GM12878 (cell line): ENCODE measurements around the gene NAT9. TPM values are rescaled to one million over a fixed set of nuclear protein-coding genes. Genes with fewer than 3 reads are reported as not detected.

Experiments used
- ATAC-seq: fragments of 200-7000 bp; cut with Tn5 transposase; 3 replicates; pipeline ENCODE4 v1.9.1; 2020; ENCODE audit warnings: mild to moderate bottlenecking, moderate library complexity
- BruUV-seq: library from RNA; stranded (reverse); fragments of 400-500 nt; replicated peaks from 2 replicates; lab custom pipeline; 2021; lab: Mats Ljungman, UMichigan
- CTCF ChIA-PET: fragments of 300-600 bp; sonication (Branson Sonifier 250); formaldehyde crosslinking; extraction: SDS; loops from one replicate; lab custom pipeline; 2021; ENCODE audit warnings: inconsistent platforms; lab: Yijun Ruan, JAX
- POLR2A ChIA-PET: fragments of 350-600 bp; formaldehyde crosslinking; extraction: SDS; loops from one replicate; lab custom pipeline; 2021; ENCODE audit warnings: inconsistent platforms; lab: Charles Lee
- RAD21 ChIA-PET: fragments of 300-600 bp; sonication (Branson Sonifier 250); formaldehyde crosslinking; loops from one replicate; lab custom pipeline; 2023; ENCODE audit warnings: antibody characterized with exemption; ENCODE audit not compliant: unreplicated experiment; lab: Charles Lee
- SMC1A ChIA-PET: fragments of 300-600 bp; sonication (Branson Sonifier 250); formaldehyde crosslinking; loops from one replicate; lab custom pipeline; 2023; ENCODE audit not compliant: unreplicated experiment, uncharacterized antibody; lab: Charles Lee
- DNase-seq: peaks from one replicate; pipeline ENCODE4 v3.0.0-alpha.2; 2011; ENCODE audit warnings: low read depth, low spot score
- FAIRE-seq: peaks from 3 replicates; lab custom pipeline; 2011; peaks lifted over from hg19 to GRCh38; lab: Jason Lieb, UNC
- H2AFZ ChIP-seq: 2 replicates; pipeline ENCODE4 v1.6.0; 2011; ENCODE audit warnings: low read depth, low read length, control low read depth; ENCODE audit not compliant: control insufficient read depth
- H3K27ac ChIP-seq: 2 replicates; pipeline ENCODE4 v1.5.1; 2011; ENCODE audit warnings: control low read depth; ENCODE audit not compliant: control insufficient read depth, insufficient read depth
- H3K27me3 ChIP-seq, 2 experiments: replicated peaks in 1 of 2; 2 replicates each; pipeline versions ENCODE4 v1.6.0 to v1.6.1; 2011; ENCODE audit warnings: low read length in 1 of 2; ENCODE audit not compliant: control insufficient read depth in 2 of 2, insufficient read depth in 2 of 2
- H3K36me3 ChIP-seq, 2 experiments: 2 replicates each; pipeline ENCODE4 v1.5.1; 2011; ENCODE audit warnings: low read length in 1 of 2; ENCODE audit not compliant: control insufficient read depth in 2 of 2, insufficient read depth in 2 of 2
- H3K4me1 ChIP-seq: 2 replicates; pipeline ENCODE4 v1.6.1; 2011; ENCODE audit warnings: mild to moderate bottlenecking, low read length, moderate library complexity, mixed read lengths; ENCODE audit not compliant: control insufficient read depth, insufficient read depth
- H3K4me2 ChIP-seq: 2 replicates; pipeline ENCODE4 v1.6.0; 2011; ENCODE audit warnings: control low read depth; ENCODE audit not compliant: control insufficient read depth, insufficient read depth
- H3K4me3 ChIP-seq: fragments of 200-600 bp; sonication (generic); 2 replicates; pipeline ENCODE4 v1.5.1; 2016
- H3K79me2 ChIP-seq: 2 replicates; pipeline ENCODE4 v1.6.0; 2011; ENCODE audit warnings: low read length; ENCODE audit not compliant: control insufficient read depth, insufficient read depth
- H3K9ac ChIP-seq: 2 replicates; pipeline ENCODE4 v1.8.0; 2011; ENCODE audit warnings: low read length, control low read depth, mixed read lengths; ENCODE audit not compliant: control insufficient read depth, insufficient read depth
- H3K9me3 ChIP-seq: replicated peaks from 3 replicates; pipeline ENCODE4 v1.5.1; 2011; ENCODE audit warnings: mild to moderate bottlenecking, low read length; ENCODE audit not compliant: control insufficient read depth, insufficient read depth
- H4K20me1 ChIP-seq: 2 replicates; pipeline ENCODE4 v1.6.0; 2011; ENCODE audit not compliant: control insufficient read depth, insufficient read depth
- BACH1 ChIP-seq: fragments of 450-650 bp; IDR thresholded peaks from 2 replicates; pipeline ENCODE4 v1.6.1; 2017; ENCODE audit warnings: mild to moderate bottlenecking, borderline replicate concordance
- CREM ChIP-seq: IDR thresholded peaks from 2 replicates; pipeline ENCODE4 v1.6.1; 2014; ENCODE audit warnings: antibody characterized with exemption, low read depth
- CTCF ChIP-seq, 3 experiments: IDR thresholded peaks in 2 of 3; conservative IDR thresholded peaks in 1 of 3; 2 replicates each; pipeline ENCODE4 v1.5.1; 2011; ENCODE audit warnings: low read depth in 3 of 3, low read length in 3 of 3, mild to moderate bottlenecking in 3 of 3, control low read depth in 2 of 3, moderate library complexity in 2 of 3, inconsistent platforms in 1 of 3, mixed read lengths in 1 of 3; ENCODE audit not compliant: control insufficient read depth in 2 of 3, insufficient read depth in 1 of 3; ENCODE audit errors: extremely low read depth in 1 of 3
- EGR1 ChIP-seq, 2 experiments: IDR thresholded peaks; 1 replicate in 1 of 2; 2 replicates in 1 of 2; pipeline ENCODE4 v1.6.1; 2011 to 2012; ENCODE audit warnings: low read depth in 2 of 2, low read length in 2 of 2, borderline replicate concordance in 1 of 2, mild to moderate bottlenecking in 1 of 2, moderate library complexity in 1 of 2
- FOXK2 ChIP-seq: fragments of 450-650 bp; IDR thresholded peaks from 2 replicates; pipeline ENCODE4 v1.6.1; 2017; ENCODE audit warnings: mild to moderate bottlenecking, moderate library complexity
- JUNB ChIP-seq: IDR thresholded peaks from 2 replicates; pipeline ENCODE4 v1.6.1; 2016; ENCODE audit warnings: antibody characterized with exemption, mild to moderate bottlenecking
- KAT2A ChIP-seq: conservative IDR thresholded peaks from 2 replicates; pipeline ENCODE4 v1.6.1; 2011; ENCODE audit warnings: low read depth, low read length; ENCODE audit not compliant: control insufficient read depth
- KLF5 ChIP-seq: fragments of 450-650 bp; IDR thresholded peaks from 2 replicates; pipeline ENCODE4 v1.6.1; 2014; ENCODE audit warnings: mild to moderate bottlenecking; ENCODE audit not compliant: partially characterized antibody
- MXI1 ChIP-seq: fragments of 150-350 bp; IDR thresholded peaks from 2 replicates; pipeline ENCODE4 v1.6.1; 2011; ENCODE audit warnings: low read depth, mild to moderate bottlenecking, inconsistent platforms, low read length, improper control_type of control experiment
- NR2C1 ChIP-seq: fragments of 450-650 bp; IDR thresholded peaks from 2 replicates; pipeline ENCODE4 v1.6.1; 2017; ENCODE audit warnings: antibody characterized with exemption, mild to moderate bottlenecking, moderate library complexity
- RBBP5 ChIP-seq: fragments of 200-600 bp; sonication (generic); conservative IDR thresholded peaks from 2 replicates; pipeline ENCODE4 v1.6.1; 2016
- SMAD5 ChIP-seq: IDR thresholded peaks from 2 replicates; pipeline ENCODE4 v1.6.1; 2016; ENCODE audit warnings: antibody characterized with exemption, low read depth
- SPI1 ChIP-seq: IDR thresholded peaks from 2 replicates; pipeline ENCODE4 v1.6.1; 2011; ENCODE audit warnings: low read depth, mild to moderate bottlenecking, low read length, moderate library complexity, borderline replicate concordance; ENCODE audit not compliant: insufficient read depth
- TBL1XR1 ChIP-seq: IDR thresholded peaks from 2 replicates; pipeline ENCODE4 v1.6.1; 2012; ENCODE audit warnings: low read depth, low read length, improper control_type of control experiment
- ZNF622 ChIP-seq: fragments of 450-650 bp; IDR thresholded peaks from 2 replicates; pipeline ENCODE4 v1.6.1; 2017; ENCODE audit warnings: mild to moderate bottlenecking, inconsistent platforms
- WGBS: methylation state at CpG from one replicate; pipeline ENCODE4 v1.1.6; 2016; ENCODE audit warnings: low lambda C conversion rate; ENCODE audit not compliant: insufficient replicate concordance, insufficient coverage; ENCODE audit errors: missing lambda C conversion rate; 5-methylcytosine and 5-hydroxymethylcytosine counted together
- in situ Hi-C: fragments of 300-500 bp; cut with MboI; formaldehyde crosslinking; loops from 9 replicates; pipeline ENCODE4 v1.14.3; 2018; ENCODE audit warnings: mixed read lengths
- intact Hi-C: fragments of 100-400 bp; cut with micrococcal nuclease; formaldehyde crosslinking; loops from one replicate; pipeline ENCODE4 v1.14.2; 2022; ENCODE audit not compliant: unreplicated experiment
- polyA plus RNA-seq, 11 experiments: library from polyadenylated mRNA; depleted of rRNA in 4 of 11; unstranded in 6 of 11; stranded (reverse) in 5 of 11; fragments of >200 nt; fragmentation: Nextera tagmentation in 4 of 11; fragmentation: Illumina TruSeq in 1 of 11; extraction: Ambion mirVana in 4 of 11; extraction: Trizol in 1 of 11; gene quantifications; 1 replicate in 1 of 11; 2 replicates in 10 of 11; pipeline versions ENCODE4 v1.2.1 to v1.2.3, GENCODE V29; 2011 to 2016; ENCODE audit warnings: inconsistent platforms in 2 of 11, missing spikeins in 2 of 11, low read depth in 1 of 11
- total RNA-seq, 4 experiments: library from RNA; depleted of rRNA in 3 of 4; stranded (reverse); fragments of >200 nt in 3 of 4; fragmentation: Illumina TruSeq in 1 of 4; extraction: Trizol in 1 of 4; gene quantifications; 2 replicates each; pipeline versions ENCODE4 v1.2.1 to v1.2.3, GENCODE V29; 2013 to 2021
- TF ChIP-seq, protein P1 (sequence below): fragments of 450-650 bp; formaldehyde crosslinking; IDR thresholded peaks from 2 replicates; pipeline ENCODE4 v1.4.0; 2022; ENCODE audit warnings: mild to moderate bottlenecking, moderate library complexity
- TF ChIP-seq, protein P2 (sequence below): fragments of 450-650 bp; IDR thresholded peaks from 2 replicates; pipeline ENCODE4 v1.6.1; 2016; ENCODE audit warnings: mild to moderate bottlenecking

The NAT9 gene
- total and polyA plus RNA-seq, 10 of the 15 experiments (the other 5 are each of a cell fraction or from before 2014, with no cell fraction given): 3.5 to 45.3 (median 27.3) TPM

DNA sequence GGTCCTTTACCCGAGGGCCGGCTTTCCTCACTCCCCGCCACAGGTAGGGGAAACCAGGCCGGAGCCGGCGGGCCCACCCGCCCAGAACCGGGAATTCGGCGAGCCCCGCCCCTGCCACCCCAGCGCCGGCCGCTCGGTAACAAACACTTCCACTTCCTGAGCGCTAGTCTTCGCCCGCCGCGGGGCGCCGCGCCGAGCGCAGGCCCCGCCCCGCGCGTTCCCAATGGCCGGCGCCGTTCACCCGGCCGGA lies 27.9 kb downstream of the NAT9 start (continued):
- TF ChIP-seq CTCF (IDR thresholded peaks at IDR 0.05 in 2 of 3, conservative IDR thresholded peaks at IDR 0.05 in 1 of 3; ENCODE audit: control insufficient read depth in 2 of 3, extremely low read depth in 1 of 3, insufficient read depth in 1 of 3, low read depth in 3 of 3, low read length in 3 of 3): peak in 1 of 3 experiments; percentile 13; a peak in 1 of 6 replicates
- TF ChIP-seq MXI1: no peak
- TF ChIP-seq NR2C1: 0 out of 2 replicates have a peak, but pooled peaks have one; percentile 20

DNA sequence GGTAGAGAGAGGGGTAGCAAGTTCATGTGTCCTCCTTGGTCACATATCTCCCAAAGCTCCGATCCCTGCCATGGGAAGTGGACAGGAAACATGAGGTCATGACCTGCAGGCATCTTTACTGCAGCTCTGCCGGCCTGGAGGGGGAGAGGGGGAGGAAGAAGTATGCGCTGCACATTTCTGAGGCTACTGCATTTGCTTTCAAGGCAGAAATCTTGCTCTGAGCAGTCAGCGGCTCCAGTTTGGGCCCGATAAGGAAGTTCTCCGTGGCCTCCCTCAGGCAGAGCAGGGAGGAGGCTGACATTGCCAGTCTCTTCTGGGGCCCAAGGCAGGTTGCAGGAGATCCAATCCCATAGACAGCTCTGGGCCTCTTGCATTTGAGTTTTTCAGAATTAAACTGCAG lies 29.2 kb downstream of the NAT9 start:
- SMC1A ChIA-PET: interaction anchor here (0.8 to 3.3 kb wide), 8 partner anchors 10 to 214 kb away, joined by 3 to 15 read pairs (median 8); partner anchors contain the start of genes FDXR and RAB37
- POLR2A ChIA-PET: interaction anchor here (0.6 to 3.1 kb wide), 7 partner anchors 9 to 436 kb away, joined by 3 to 22 read pairs (median 4); partner anchors contain the start of genes NAT9, RAB37 and SUMO2
- Histone ChIP-seq H3K36me3 (no peaks in the 10 kb centered on the region), H3K27me3 (no peaks in the 10 kb centered on the region), H3K27ac (no peak overlapping the region), H3K4me3 (no peak overlapping the region), H3K4me2 (no peak overlapping the region), H3K9me3 (no peaks in the 10 kb centered on the region), H2AFZ (no peak overlapping the region), H3K79me2 (peaks cover 33% of the 10 kb centered on the region), H4K20me1 (no peaks in the 10 kb centered on the region), H3K4me1 (peaks cover 20% of the 10 kb centered on the region), H3K9ac (no peak overlapping the region)
- RAD21 ChIA-PET: interaction anchor here (1.1 to 3.0 kb wide), 10 partner anchors 9 to 115 kb away, joined by 3 to 30 read pairs (median 10); partner anchors contain the start of genes NAT9 and RAB37
- intact Hi-C loops (no loop called here), in situ Hi-C loops (no loop called here)
- FAIRE-seq (peak; percentile 56), ATAC-seq (no peak), DNase-seq (no peak)
- TF ChIP-seq TBL1XR1 (no peak), KAT2A (no peak), SMAD5 (no peak), CREM (no peak), RBBP5 (no peak), ZNF622 (no peak), BACH1 (no peak), KLF5 (no peak), JUNB (no peak), FOXK2 (no peak), SPI1 (no peak), EGR1 (IDR thresholded peaks at IDR 0.05; ENCODE audit: borderline replicate concordance in 1 of 2, low read depth in 2 of 2, low read length in 2 of 2) (no peak)
- TF ChIP-seq, protein P1, sequence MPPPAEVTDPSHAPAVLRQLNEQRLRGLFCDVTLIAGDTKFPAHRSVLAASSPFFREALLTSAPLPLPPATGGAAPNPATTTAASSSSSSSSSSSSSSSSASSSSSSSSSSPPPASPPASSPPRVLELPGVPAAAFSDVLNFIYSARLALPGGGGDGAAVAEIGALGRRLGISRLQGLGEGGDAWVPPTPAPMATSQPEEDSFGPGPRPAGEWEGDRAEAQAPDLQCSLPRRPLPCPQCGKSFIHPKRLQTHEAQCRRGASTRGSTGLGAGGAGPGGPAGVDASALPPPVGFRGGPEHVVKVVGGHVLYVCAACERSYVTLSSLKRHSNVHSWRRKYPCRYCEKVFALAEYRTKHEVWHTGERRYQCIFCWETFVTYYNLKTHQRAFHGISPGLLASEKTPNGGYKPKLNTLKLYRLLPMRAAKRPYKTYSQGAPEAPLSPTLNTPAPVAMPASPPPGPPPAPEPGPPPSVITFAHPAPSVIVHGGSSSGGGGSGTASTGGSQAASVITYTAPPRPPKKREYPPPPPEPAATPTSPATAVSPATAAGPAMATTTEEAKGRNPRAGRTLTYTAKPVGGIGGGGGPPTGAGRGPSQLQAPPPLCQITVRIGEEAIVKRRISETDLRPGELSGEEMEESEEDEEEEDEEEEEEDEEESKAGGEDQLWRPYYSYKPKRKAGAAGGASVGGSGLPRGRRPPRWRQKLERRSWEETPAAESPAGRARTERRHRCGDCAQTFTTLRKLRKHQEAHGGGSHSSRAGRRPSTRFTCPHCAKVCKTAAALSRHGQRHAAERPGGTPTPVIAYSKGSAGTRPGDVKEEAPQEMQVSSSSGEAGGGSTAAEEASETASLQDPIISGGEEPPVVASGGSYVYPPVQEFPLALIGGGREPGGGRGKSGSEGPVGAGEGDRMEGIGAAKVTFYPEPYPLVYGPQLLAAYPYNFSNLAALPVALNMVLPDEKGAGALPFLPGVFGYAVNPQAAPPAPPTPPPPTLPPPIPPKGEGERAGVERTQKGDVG (CRISPR knock-in tag): no peak
- TF ChIP-seq, protein P2, sequence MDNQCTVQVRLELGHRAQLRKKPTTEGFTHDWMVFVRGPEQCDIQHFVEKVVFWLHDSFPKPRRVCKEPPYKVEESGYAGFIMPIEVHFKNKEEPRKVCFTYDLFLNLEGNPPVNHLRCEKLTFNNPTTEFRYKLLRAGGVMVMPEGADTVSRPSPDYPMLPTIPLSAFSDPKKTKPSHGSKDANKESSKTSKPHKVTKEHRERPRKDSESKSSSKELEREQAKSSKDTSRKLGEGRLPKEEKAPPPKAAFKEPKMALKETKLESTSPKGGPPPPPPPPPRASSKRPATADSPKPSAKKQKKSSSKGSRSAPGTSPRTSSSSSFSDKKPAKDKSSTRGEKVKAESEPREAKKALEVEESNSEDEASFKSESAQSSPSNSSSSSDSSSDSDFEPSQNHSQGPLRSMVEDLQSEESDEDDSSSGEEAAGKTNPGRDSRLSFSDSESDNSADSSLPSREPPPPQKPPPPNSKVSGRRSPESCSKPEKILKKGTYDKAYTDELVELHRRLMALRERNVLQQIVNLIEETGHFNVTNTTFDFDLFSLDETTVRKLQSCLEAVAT: no peak
- CTCF ChIA-PET: interaction anchor here (0.9 to 4.5 kb wide), 13 partner anchors 8 to 214 kb away, joined by 3 to 98 read pairs (median 26); partner anchors contain the start of genes GRIN2C, NAT9 and RAB37
- WGBS: 86% methylated on average over 6 of the region's 6 CpGs
- no TSS peak for BruUV-seq
